Bronchial epithelial cell (primary cell): ENCODE data around the gene NCR2. TPM values are rescaled to one million over a fixed set of nuclear protein-coding genes. Genes with fewer than 3 reads are reported as not detected.

Source experiments
- DNase-seq: peaks from one replicate; pipeline ENCODE4 v3.0.0-alpha.2; 2010; ENCODE audit warnings: low read depth
- FAIRE-seq: peaks from 2 replicates; lab custom pipeline; 2011; peaks lifted over from hg19 to GRCh38; lab: Jason Lieb, UNC
- H3K27me3 ChIP-seq: 2 replicates; pipeline ENCODE4 v1.5.1; 2011; ENCODE audit warnings: low read length; ENCODE audit not compliant: control insufficient read depth, insufficient read depth
- H3K36me3 ChIP-seq: 2 replicates; pipeline ENCODE4 v1.5.1; 2011; ENCODE audit warnings: low read length; ENCODE audit not compliant: control insufficient read depth, insufficient read depth
- H3K4me3 ChIP-seq: 2 replicates; pipeline ENCODE4 v1.5.1; 2011; ENCODE audit warnings: mild to moderate bottlenecking, low read depth, low read length, control low read depth
- total RNA-seq: library from RNA; depleted of rRNA; stranded (reverse); fragments of >200 nt; gene quantifications from 2 replicates; pipeline ENCODE4 v1.2.1, GENCODE V29; 2014
- TF ChIP-seq, protein P1 (sequence below): IDR thresholded peaks from 2 replicates; pipeline ENCODE4 v1.5.1; 2011; ENCODE audit warnings: mild to moderate bottlenecking, moderate library complexity, low read length, control low read depth, inconsistent platforms; ENCODE audit not compliant: insufficient read depth, severe bottlenecking

Gene NCR2
- total RNA-seq, 1 donor from 2014 or later: not detected

DNA sequence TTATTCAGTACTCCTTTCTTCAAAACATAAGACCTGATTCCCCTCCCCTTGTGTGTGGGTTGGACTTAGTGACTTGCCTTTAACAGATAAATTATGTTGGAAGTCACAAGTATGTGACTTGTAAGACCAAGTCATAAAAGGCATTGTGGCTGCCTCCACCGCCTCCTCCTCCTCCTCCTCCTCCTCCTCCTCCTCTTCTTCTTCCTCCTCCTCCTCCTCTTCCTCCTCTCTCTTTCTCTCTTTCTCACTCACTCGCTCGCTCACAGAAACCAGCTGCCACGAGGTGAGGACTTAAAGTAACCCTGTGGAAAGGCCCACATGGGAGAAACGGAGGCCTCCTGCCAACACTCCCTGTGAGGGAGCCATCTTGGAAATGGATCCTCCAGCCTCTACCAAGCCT lies 64.0 kb downstream of the NCR2 start:
- DNase-seq (no peak), FAIRE-seq (no peak)
- H3K36me3 ChIP-seq: no peaks in the 10 kb centered on the region
- H3K27me3 ChIP-seq: peaks cover 2% of the 10 kb centered on the region
- H3K4me3 ChIP-seq: no peak overlapping the region
- TF ChIP-seq, protein P1, sequence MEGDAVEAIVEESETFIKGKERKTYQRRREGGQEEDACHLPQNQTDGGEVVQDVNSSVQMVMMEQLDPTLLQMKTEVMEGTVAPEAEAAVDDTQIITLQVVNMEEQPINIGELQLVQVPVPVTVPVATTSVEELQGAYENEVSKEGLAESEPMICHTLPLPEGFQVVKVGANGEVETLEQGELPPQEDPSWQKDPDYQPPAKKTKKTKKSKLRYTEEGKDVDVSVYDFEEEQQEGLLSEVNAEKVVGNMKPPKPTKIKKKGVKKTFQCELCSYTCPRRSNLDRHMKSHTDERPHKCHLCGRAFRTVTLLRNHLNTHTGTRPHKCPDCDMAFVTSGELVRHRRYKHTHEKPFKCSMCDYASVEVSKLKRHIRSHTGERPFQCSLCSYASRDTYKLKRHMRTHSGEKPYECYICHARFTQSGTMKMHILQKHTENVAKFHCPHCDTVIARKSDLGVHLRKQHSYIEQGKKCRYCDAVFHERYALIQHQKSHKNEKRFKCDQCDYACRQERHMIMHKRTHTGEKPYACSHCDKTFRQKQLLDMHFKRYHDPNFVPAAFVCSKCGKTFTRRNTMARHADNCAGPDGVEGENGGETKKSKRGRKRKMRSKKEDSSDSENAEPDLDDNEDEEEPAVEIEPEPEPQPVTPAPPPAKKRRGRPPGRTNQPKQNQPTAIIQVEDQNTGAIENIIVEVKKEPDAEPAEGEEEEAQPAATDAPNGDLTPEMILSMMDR: no peak

Other genes with a start within 250 kb of the NCR2 start
- gene TREML1, start 181.3 kb upstream of the NCR2 start, total RNA-seq: not detected in 2 replicates
- 0.53 and 1.9 TPM in 2 replicates for gene TREM2, start 172.5 kb upstream of the NCR2 start, total RNA-seq
- gene TREML2, start 134.5 kb upstream of the NCR2 start, total RNA-seq: under 0.01 TPM in 1 of 2 replicates, not detected in the other
- gene TREML4, start 107.3 kb upstream of the NCR2 start, total RNA-seq: not detected in 2 replicates
- 1.8 and 21.1 TPM in 2 replicates for gene TREM1, start 48.9 kb upstream of the NCR2 start, total RNA-seq
- 2.1 and 2.3 TPM in 2 replicates for gene FOXP4, start 210.8 kb downstream of the NCR2 start, total RNA-seq